GM19372 (cell line): ENCODE data around the gene MED16.
"Not testable (repeated sequence)": the region's sequence is repeated elsewhere in the genome, so short reads cannot be mapped to it uniquely, and the experiment has no call there.

Experiments used
- ATAC-seq: cut with Tn5 transposase; IDR thresholded peaks from one replicate; pipeline ENCODE4 v1.9.1; 2021; ENCODE audit warnings: mild to moderate bottlenecking, low read depth, moderate library complexity; ENCODE audit not compliant: unreplicated experiment

The MED16 gene

DNA sequence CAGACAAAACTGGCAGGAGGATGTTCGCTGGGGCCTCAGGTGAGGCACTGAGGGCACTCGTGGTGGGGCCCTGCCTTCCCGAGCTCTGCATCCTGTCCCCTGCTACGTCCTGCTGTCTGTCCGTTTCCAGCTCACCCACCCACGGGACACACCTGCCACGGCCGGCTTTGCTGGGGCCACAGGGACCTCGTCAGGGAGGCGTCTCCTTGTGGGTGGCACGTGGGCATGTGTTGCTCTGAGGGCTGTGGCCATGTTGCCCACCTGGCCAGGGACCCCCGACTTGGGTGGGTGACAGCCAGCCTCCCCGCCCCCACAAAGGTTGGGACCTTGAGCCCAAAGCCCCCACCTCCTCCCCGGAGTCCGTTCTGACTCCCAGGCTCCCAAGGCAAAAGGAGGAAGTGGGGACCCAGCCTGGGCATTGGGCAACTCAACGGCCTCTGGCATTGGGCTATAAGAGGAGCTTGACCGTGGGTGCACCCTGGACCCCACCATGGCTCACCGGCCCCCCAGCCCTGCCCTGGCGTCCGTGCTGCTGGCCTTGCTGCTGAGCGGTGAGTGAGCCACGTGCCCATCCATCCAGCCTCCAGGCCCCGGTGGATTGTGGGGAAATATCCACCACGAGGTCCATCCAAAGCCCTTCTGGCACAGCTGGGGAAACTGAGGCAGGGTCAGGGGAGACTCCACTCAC, 52.3 kb downstream of the MED16 start, which contains the start of gene PRTN3:
Gene PRTN3, plus strand, starts transcription at position 481 of the 688 bp plus-strand sequence. Its CDS starts 10 bp downstream, at position 491.
- no peak for ATAC-seq

DNA sequence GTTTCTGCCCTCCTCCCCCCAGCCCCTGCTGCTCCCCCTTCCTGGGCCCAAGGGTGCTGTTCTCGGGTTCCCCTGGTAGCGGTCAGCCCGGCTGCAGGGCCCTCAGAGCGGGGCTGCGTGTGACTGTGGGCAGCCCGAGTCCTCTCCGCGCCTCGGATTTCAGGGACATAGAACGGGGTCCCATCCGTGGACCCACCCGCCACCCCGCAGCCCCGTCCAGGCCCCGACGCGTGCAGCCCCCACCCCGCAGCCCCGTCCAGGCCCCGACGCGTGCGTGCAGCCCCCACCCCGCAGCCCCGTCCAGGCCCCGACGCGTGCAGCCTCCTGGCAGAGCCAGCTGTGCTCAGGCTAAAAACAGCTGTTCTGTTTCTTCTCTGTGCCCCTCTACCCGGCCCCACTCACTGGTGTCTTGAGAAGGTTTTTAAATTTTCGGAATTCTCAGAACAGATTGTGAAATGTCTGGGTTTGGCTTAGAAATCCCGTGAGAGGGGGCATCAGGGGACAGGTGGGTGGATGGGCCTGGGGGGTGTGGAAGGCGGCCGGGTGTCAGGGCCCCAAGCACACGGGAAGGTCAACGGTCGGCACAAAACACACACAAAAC, 57.7 kb downstream of the MED16 start:
- ATAC-seq = no peak

DNA sequence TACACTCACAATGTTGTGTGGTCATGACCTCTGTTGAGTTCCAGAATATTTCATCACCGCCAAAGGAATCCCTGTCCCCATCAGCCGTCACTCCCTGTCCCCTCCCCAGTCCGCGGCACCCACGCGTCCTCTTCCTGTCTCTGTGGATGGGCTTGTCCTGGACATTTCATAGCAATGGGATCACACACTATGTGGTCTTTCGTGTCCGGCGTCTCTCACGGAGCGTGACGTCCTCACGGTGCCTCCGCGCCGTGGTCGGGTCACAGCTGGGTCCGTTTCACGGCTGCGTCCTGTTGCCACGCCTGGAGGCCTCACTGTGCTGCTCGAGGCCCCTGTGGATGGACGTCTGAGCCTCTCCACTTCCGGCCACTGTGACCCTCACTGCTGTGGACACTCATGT, 58.8 kb downstream of the MED16 start:
- no peak for ATAC-seq

DNA sequence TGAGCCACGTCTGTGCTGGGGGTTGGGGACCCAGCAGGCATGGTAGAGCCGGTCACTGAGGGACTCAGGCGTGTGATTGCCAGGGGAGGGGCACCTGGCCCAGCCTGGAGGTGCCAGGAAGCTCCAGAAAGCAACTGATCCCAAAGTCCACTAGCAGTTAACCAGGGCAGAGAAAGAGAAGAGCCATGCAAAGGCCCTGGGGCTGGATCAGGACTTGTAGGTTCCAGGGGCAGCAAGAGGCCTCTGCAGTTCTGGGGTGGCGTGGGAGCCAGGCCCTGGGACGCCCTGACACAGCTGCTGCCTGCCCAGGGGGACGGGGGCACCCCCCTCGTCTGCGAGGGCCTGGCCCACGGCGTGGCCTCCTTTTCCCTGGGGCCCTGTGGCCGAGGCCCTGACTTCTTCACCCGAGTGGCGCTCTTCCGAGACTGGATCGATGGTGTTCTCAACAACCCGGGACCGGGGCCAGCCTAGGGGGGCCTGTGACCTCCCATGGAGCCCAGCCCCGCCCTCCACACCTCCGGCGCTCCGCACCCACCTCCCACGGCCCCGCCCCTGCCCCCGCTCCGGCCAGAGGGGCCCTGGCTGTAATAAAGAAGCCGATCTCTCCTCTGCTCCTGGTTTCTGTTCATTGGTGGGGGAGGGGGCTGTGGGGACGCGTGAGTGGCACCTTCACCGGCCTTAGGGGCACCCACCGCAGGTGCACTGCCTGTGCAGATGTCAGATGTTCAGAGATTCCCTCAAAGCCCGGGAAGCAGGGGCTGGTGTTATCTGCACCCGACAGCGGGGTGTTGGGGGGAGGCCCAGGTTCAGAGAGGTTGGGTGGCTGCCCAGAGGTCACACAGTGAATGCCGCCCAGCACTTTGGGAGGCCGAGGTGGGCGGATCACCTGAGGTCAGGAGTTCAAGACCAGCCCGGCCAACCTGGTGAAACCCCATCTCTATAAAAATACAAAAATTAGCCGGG, 61.3 kb downstream of the MED16 start:
- ATAC-seq = no peak

DNA sequence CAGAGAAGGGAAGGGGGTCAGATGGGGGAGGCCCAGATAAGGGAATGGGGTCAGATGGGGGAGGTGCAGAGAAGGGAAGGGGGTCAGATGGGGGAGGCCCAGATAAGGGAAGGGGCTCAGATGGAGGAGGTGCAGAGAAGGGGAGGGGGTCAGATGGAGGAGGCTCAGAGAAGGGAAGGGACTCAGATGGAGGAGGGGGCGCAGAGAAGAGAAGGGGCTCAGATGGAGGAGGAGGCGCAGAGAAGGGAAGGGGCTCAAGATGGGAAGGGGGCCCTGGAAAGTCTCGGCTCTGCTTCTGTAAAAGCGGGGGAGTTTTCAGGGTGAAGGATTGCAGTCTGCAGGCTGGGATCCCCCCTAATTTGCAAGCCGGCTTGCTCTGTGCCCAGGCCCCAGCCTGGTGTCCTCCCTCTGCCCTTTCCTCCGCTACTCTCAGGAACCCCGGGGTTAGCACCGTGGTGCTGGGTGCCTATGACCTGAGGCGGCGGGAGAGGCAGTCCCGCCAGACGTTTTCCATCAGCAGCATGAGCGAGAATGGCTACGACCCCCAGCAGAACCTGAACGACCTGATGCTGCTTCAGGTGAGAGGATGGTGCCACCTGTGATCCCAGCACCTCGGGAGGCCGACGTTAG, 63.7 kb downstream of the MED16 start:
- ATAC-seq = no peak

DNA sequence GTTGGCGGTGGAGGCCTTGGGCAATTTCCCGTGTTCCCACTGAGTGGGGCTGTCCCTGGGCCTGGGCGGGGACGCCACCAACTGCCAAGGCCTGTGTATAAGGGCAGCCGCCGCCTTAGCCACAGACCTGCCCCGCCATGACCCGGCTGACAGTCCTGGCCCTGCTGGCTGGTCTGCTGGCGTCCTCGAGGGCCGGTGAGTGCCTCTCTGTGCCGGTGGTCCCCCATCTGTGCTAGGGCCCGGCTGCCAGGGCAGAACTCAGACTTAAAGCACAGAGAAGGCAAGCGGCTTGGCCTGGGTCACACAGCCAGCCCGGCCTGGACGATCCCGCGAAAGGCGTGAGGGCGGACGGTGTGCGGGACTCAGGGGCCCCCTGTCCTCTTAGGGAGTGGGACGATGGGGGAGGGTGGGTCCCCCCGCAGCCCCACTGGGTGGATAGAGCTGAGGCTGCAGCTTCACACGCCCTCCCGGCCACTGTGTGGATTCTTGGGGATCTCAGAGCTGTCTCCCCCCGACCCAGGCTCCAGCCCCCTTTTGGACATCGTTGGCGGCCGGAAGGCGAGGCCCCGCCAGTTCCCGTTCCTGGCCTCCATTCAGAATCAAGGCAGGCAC, 65.2 kb downstream of the MED16 start, which contains the start of gene AZU1:
Gene AZU1, plus strand, starts transcription at position 128 of the 612 bp plus-strand sequence. Its CDS starts 10 bp downstream, at position 138.
- ATAC-seq = no peak

DNA sequence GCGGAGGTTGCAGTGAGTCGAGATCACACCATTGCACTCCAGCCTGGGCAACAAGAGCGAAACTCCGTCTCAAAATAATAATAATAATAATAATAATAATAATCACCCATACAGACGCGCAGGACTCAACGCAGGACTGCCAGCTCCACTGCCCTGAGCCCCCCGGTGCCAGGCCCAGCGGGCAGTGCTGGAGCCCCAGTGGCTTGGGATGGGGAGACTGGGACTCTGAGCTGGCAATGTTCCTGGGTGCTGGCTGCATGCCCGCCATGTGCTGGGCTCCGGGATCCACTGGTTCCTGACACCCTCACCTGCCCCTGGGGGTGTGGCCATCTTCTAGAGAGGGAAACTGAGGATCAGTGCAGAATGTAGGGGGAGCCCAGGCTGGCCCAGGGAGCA, 65.7 kb downstream of the MED16 start:
- ATAC-seq = no peak

DNA sequence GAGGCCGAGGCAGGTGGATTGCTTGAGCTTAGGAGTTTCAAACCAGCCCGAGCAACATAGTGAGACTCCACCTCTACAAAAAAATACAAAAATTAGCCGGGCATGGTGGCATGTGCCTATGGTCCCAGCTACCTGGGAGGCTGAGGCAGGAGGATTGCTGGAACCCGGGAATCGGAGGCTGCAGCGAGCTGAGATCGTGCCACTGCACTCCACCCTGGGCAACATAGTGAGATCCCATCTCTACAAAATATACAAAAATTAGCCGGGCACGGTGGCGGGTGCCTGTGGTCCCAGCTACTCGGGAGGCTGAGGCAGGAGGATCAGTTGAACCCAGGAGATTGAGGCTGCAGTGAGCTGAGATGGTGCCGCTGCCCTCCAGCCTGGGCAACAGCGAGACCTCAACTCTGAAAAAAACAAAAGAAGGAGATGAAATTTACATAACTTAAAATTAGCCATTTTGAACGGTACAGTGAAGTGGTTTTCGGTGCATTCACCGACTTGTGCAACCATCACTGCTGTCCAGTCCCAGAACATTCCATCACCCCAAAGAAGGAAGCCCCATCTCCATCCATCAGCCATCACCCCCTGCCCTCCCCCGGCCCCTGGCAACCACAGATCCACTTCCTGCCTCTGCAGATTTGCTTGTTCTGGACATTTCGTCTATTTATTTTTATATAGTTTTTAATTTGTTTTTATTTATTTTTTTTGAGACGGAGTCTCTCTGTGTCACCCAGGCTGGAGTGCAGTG, 66.9 kb downstream of the MED16 start:
- ATAC-seq = no peak

DNA sequence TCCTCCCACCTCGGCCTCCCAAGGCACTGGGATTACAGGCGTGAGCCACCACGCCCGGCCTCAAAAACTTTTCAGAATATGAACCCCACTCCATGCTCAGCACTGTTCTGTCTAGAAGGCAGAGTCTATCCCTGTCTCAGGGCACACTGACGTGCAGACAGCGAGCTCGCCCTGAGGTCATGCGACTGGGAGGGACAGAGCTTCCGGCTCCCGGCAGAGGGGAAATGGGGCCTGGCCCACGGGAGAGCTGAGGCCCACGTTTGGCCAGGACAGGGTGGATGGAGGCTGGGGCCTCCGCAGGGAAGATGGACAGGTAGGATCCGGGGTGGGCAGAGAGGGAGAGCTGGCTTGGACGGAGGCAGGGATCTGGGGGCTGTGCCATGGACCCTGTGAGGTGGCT, 68.1 kb downstream of the MED16 start:
- ATAC-seq = no peak

DNA sequence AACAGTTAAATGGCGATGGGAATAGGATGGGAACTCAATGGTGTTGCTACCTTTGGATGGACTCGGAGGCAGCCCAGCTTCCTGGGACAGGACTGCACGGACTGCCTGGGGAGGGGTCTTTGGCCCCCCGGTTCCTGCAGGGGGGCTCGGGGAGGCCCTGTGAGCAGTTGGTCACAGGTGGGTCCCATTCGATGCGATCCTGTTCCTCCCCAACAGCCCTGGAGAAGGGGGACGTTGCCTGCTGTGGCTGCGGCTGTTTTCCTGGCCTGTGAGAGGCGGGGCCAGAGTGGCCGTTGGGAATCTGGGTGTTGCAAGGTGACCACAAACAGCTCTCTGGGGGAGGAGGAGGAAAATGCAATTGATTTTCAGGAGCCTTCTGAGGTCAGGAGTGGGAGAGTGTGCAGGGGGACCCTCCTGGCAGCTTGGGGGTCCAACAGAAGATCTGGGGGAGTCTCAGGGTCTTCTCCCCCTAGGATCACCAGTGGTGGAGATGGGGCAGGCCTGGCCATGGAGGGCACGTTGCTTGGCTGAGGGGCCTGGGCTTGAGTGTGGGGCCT, 69.3 kb downstream of the MED16 start:
- ATAC-seq = no peak

DNA sequence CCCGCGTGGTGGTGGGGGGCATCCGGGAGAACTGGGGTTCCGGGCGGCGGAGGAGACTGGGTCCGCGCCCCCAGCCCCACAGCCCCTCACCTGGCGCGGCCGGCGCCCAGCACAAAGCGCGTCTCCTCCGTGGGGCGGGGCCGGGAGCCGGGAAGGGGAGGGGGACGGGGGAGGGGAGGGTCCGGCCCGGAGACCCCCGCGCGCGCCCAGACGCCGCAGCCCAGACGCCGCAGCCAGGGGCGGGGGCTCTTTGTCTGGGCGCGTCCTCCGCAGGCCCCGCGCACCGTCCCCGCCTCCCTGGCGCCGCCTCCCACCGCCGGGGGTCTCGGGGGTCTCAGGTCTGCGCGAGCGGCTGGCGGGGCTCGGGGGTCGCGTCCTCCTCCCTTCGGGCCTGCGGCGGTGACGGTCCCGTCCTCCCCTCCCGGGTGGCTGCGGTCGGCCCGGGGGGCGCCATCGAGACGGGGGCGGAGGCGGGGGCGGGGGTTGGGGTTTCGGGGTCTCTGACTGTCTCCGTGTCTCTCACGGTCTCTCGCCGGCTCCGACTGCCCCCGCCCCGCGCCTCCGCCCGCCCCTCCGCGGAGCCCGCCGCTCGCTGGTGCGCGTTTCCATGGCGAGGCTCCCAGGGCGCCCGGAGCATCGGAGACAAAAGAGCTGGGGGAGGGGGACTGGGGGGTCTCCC, 71.0 kb downstream of the MED16 start, which contains the start of gene PLPPR3:
Gene PLPPR3, minus strand, starts transcription at position 131 of the 679 bp plus-strand sequence. CDS start 396 bp downstream, outside the sequence.
- no peak for ATAC-seq

DNA sequence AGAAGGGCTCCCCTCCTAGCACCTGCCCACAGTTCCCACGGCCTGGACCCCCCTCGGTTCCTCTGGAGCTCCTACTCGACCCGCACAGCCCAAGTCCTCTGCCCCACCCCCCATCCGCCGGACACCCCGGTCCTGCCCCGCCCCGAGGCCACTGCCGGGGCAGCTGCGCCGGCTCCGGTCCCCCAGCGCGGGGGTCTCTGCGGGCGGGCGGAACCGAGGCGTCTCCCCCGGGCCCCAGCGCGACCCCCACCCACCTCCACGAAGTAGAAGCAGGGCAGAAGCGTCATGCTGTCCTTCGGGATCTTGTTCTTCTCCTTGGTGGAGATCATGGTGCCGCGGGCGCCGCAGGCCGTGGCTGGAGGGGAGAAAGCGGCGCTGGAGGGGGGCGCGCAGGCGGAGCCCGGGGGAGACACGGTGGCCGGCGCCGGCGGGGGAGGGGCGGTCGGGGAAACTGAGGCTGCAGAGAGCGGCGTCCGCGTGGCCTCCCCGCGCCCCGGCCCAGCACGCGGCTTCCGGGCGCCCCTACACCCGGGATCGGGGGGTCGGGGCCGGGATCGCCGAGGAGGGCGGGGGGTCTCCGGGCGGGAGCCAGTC, 71.7 kb downstream of the MED16 start:
- no peak for ATAC-seq

DNA sequence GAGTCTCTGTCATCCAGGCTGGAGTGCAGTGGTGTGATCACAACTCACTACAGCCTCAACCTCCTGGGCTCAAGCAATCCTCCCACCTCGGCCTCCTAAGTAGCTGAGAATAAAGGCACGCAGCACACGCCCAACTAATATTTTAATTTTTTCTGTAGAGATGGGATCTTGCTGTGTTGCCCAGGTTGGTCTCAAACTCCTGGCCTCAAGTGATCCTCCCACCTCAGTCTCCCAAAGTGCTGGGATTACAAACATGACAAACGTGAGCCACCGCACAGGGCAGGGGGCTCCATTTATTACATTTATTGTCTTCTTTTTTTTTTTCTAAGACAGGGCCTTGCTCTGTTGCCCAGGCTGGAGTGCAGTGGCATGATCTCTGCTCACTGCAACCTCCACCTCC, 72.8 kb downstream of the MED16 start:
- ATAC-seq = not testable (repeated sequence)
